IMR-90 (cell line): ENCODE results near the gene MAPKAPK2. TPM values are rescaled to one million over a fixed set of nuclear protein-coding genes. Genes with fewer than 3 reads are reported as not detected.

ENCODE experiments used
- ATAC-seq: fragments of 200-7000 bp; cut with Tn5 transposase; 2 replicates; pipeline ENCODE4 v1.9.1; 2020; ENCODE audit warnings: low read depth, mild to moderate bottlenecking, moderate library complexity
- BruUV-seq: library from RNA; stranded (reverse); fragments of 400-500 nt; replicated peaks from 2 replicates; lab custom pipeline; 2021; lab: Mats Ljungman, UMichigan
- CTCF ChIA-PET: fragments of 300-600 bp; formaldehyde crosslinking; extraction: SDS; loops from one replicate; lab custom pipeline; 2021; ENCODE audit warnings: antibody characterized with exemption; lab: Yijun Ruan, JAX
- POLR2A ChIA-PET: fragments of 300-600 bp; sonication (Branson Sonifier 250); formaldehyde crosslinking; loops from one replicate; lab custom pipeline; 2022; ENCODE audit warnings: antibody characterized with exemption; ENCODE audit not compliant: unreplicated experiment; lab: Charles Lee
- DNase-seq: peaks from one replicate; pipeline ENCODE4 v3.0.0; 2013
- H2AFZ ChIP-seq: replicated peaks from 2 replicates; pipeline ENCODE3; 2013; ENCODE audit warnings: low read length, mild to moderate bottlenecking; ENCODE audit not compliant: poor library complexity
- H2AK5ac ChIP-seq: 2 replicates; pipeline ENCODE4 v1.6.1; 2013; ENCODE audit warnings: low read depth, low read length, inconsistent platforms
- H2AK9ac ChIP-seq: replicated peaks from 2 replicates; pipeline ENCODE3; 2013; ENCODE audit warnings: mild to moderate bottlenecking, low read depth, low read length, moderate library complexity; ENCODE audit not compliant: poor library complexity
- H2BK120ac ChIP-seq: 2 replicates; pipeline ENCODE4 v1.6.1; 2013; ENCODE audit warnings: low read depth, low read length, inconsistent platforms
- H2BK15ac ChIP-seq: 3 replicates; pipeline ENCODE4 v1.6.1; 2013; ENCODE audit warnings: low read depth, low read length, inconsistent platforms
- H2BK20ac ChIP-seq: 2 replicates; pipeline ENCODE4 v1.6.1; 2013; ENCODE audit warnings: low read depth, mild to moderate bottlenecking, inconsistent platforms, low read length, moderate library complexity
- H2BK5ac ChIP-seq: 2 replicates; pipeline ENCODE4 v1.6.1; 2013; ENCODE audit warnings: mild to moderate bottlenecking, low read depth, low read length, inconsistent platforms; ENCODE audit not compliant: poor library complexity, severe bottlenecking
- H3K14ac ChIP-seq: replicated peaks from 2 replicates; pipeline ENCODE4 v1.6.1; 2013; ENCODE audit warnings: low read depth, low read length, inconsistent platforms
- H3K18ac ChIP-seq: 2 replicates; pipeline ENCODE4 v1.6.1; 2013; ENCODE audit warnings: low read depth, low read length, control low read depth
- H3K23ac ChIP-seq: 2 replicates; pipeline ENCODE4 v1.6.1; 2013; ENCODE audit warnings: low read depth, low read length, inconsistent platforms
- H3K27ac ChIP-seq: 2 replicates; pipeline ENCODE4 v1.5.1; 2013; ENCODE audit warnings: mild to moderate bottlenecking, control low read depth, low read length; ENCODE audit not compliant: insufficient read depth
- H3K27me3 ChIP-seq: 2 replicates; pipeline ENCODE4 v1.6.1; 2013; ENCODE audit warnings: low read length; ENCODE audit not compliant: control insufficient read depth, insufficient read depth
- H3K36me3 ChIP-seq: 2 replicates; pipeline ENCODE4 v1.6.1; 2013; ENCODE audit warnings: low read length, mixed read lengths; ENCODE audit not compliant: control insufficient read depth, insufficient read depth
- H3K4ac ChIP-seq: 2 replicates; pipeline ENCODE4 v1.6.1; 2013; ENCODE audit warnings: low read depth, low read length, inconsistent platforms
- H3K4me1 ChIP-seq: 2 replicates; pipeline ENCODE4 v1.6.1; 2013; ENCODE audit warnings: low read length, mixed read lengths; ENCODE audit not compliant: control insufficient read depth, insufficient read depth
- H3K4me2 ChIP-seq: 2 replicates; pipeline ENCODE4 v1.6.1; 2013; ENCODE audit warnings: low read depth, mild to moderate bottlenecking, control low read depth, low read length, moderate library complexity
- H3K4me3 ChIP-seq: 2 replicates; pipeline ENCODE4 v1.5.1; 2013; ENCODE audit warnings: low read depth, mild to moderate bottlenecking, control low read depth, low read length, moderate library complexity; ENCODE audit not compliant: insufficient read depth
- H3K56ac ChIP-seq: 2 replicates; pipeline ENCODE4 v1.6.1; 2013; ENCODE audit warnings: low read length, inconsistent platforms; ENCODE audit not compliant: insufficient read depth; ENCODE audit errors: extremely low read depth
- H3K79me1 ChIP-seq, 2 experiments: 2 replicates each; pipeline ENCODE4 v1.6.1; 2013; ENCODE audit warnings: low read length in 2 of 2, inconsistent platforms in 1 of 2, low read depth in 1 of 2
- H3K9ac ChIP-seq: 2 replicates; pipeline ENCODE4 v1.6.1; 2013; ENCODE audit warnings: low read depth, low read length, control low read depth
- H3K9me1 ChIP-seq: 2 replicates; pipeline ENCODE4 v1.6.1; 2013; ENCODE audit warnings: low read length, inconsistent platforms; ENCODE audit not compliant: insufficient read depth
- H3K9me3 ChIP-seq: 2 replicates; pipeline ENCODE4 v1.6.1; 2013; ENCODE audit warnings: low read length; ENCODE audit not compliant: control insufficient read depth, insufficient read depth
- H4K20me1 ChIP-seq: 2 replicates; pipeline ENCODE4 v1.6.1; 2013; ENCODE audit warnings: low read length, inconsistent platforms; ENCODE audit not compliant: insufficient read depth
- H4K5ac ChIP-seq: 2 replicates; pipeline ENCODE4 v1.6.1; 2013; ENCODE audit warnings: mild to moderate bottlenecking, low read depth, low read length, control low read depth
- H4K8ac ChIP-seq, 2 experiments: 2 replicates each; pipeline ENCODE4 v1.6.1; 2013; ENCODE audit warnings: low read depth in 2 of 2, low read length in 2 of 2, control low read depth in 1 of 2, inconsistent platforms in 1 of 2
- H4K91ac ChIP-seq: 2 replicates; pipeline ENCODE4 v1.6.1; 2013; ENCODE audit warnings: low read depth, low read length, inconsistent platforms; ENCODE audit not compliant: insufficient read depth
- CEBPB ChIP-seq: IDR thresholded peaks from 2 replicates; pipeline ENCODE4 v1.6.1; 2012; ENCODE audit warnings: low read depth, low read length, improper control_type of control experiment
- MAFK ChIP-seq: IDR thresholded peaks from 2 replicates; pipeline ENCODE4 v1.6.1; 2012; ENCODE audit warnings: low read depth, low read length, improper control_type of control experiment
- WGBS, 2 experiments: methylation state at CpG; one replicate each; pipeline versions ENCODE4 v1.1.5 to v1.1.7; 2013; ENCODE audit warnings: missing lambda C conversion rate in 2 of 2; ENCODE audit not compliant: insufficient read length in 1 of 2; ENCODE audit errors: extremely low coverage in 2 of 2; 5-methylcytosine and 5-hydroxymethylcytosine counted together
- dilution Hi-C: fragments of 300-500 bp; cut with HindIII; formaldehyde crosslinking; loops from one replicate; pipeline ENCODE4 v1.14.3; 2018; ENCODE audit warnings: low sequenced_read_pairs; ENCODE audit not compliant: unreplicated experiment
- in situ Hi-C: fragments of 300-500 bp; cut with MboI; formaldehyde crosslinking; loops from 3 replicates; pipeline ENCODE4 v1.14.3; 2019; ENCODE audit warnings: low sequenced_read_pairs, inconsistent platforms, mixed read lengths
- intact Hi-C: fragments of 100-400 bp; cut with micrococcal nuclease; formaldehyde crosslinking; loops from 2 replicates; pipeline ENCODE4 v1.10.0; 2022
- polyA plus RNA-seq, 3 experiments: library from polyadenylated mRNA; depleted of rRNA; stranded (reverse); fragments of >200 nt; gene quantifications; 2 replicates each; pipeline ENCODE4 v1.2.3, GENCODE V29; 2012; ENCODE audit warnings: low replicate concordance in 1 of 3
- total RNA-seq: library from RNA; depleted of rRNA; stranded (reverse); fragments of >200 nt; gene quantifications from 2 replicates; pipeline ENCODE4 v1.2.3, GENCODE V29; 2012

MAPKAPK2 gene
- total and polyA plus RNA-seq, 2 of the 4 experiments (the other 2 are of a cell fraction) = 56.5 to 66.4 TPM

GRCh38 chr1:206754011-206754410 lies 69.3 kb downstream of the MAPKAPK2 start:
- ChIA-PET CTCF (no interaction called here), POLR2A (no interaction called here)
- Histone ChIP-seq H3K9me3 (no peaks in the 10 kb centered on the region; the same call in 1 of the 2 replicates), H2BK120ac (no peak overlapping the region), H3K9ac (no peak overlapping the region), H3K9me1 (peaks cover 9% of the 10 kb centered on the region), H3K4me3 (no peak overlapping the region), H3K27me3 (no peaks in the 10 kb centered on the region), H4K20me1 (no peaks in the 10 kb centered on the region), H3K4me1 (0 out of 2 replicates have a peak, but pooled peaks cover 1% of the 10 kb centered on the region), H3K27ac (no peak overlapping the region), H4K91ac (no peak overlapping the region), H3K4ac (peak overlapping the region; percentile 12; the same call in 1 of the 2 replicates), H2AK5ac (no peak overlapping the region), H3K56ac (no peak overlapping the region), H4K5ac (no peak overlapping the region), H2AK9ac (no peak overlapping the region), H3K79me1 (no peaks in the 10 kb centered on the region), H3K18ac (no peak overlapping the region; the same call in 1 of the 2 replicates), H2BK20ac (peak overlapping the region; percentile 71; the same call in 1 of the 2 replicates), H3K36me3 (no peaks in the 10 kb centered on the region), H2BK5ac (peak overlapping the region; percentile 54), H3K14ac (no peak overlapping the region), H3K23ac (no peak overlapping the region), H2AFZ (no peak overlapping the region), H3K4me2 (0 out of 2 replicates have a peak overlapping the region, but pooled peaks have one; percentile 33), H4K8ac (no peak overlapping the region), H2BK15ac (no peak overlapping the region)
- TF ChIP-seq MAFK (no peak), CEBPB (peak; percentile 87)
- WGBS, 2 experiments = 20% methylated on average over 1 of the region's 1 CpG; no CpG with 5 or more reads in 1 of the 2 experiments
- BruUV-seq = no TSS peak
- DNase-seq (peak; percentile 69), ATAC-seq (peak; percentile 49; the same call in 1 of the 2 replicates)
- in situ Hi-C loops (no loop called here), intact Hi-C loops (loop anchor here (10.0 kb wide), 1 partner anchor 321 kb away; no protein-coding TSS in a partner anchor), dilution Hi-C loops (no loop called here)
